GM12873 (cell line): ENCODE measurements around the gene ARFGAP3.

Experiments
- CTCF ChIP-seq: IDR thresholded peaks from 2 replicates; pipeline ENCODE4 v1.5.1; 2012; ENCODE audit warnings: low read depth, mild to moderate bottlenecking, moderate library complexity, low read length, control low read depth; ENCODE audit not compliant: insufficient read depth; ENCODE audit errors: missing control alignments

ARFGAP3 gene

GRCh38 chr22:42842658-42843370, 14.3 kb downstream of the ARFGAP3 start:
- TF ChIP-seq CTCF, result no peak

- TF ChIP-seq CTCF, result no peak
These were observed 15.6 kb downstream of the ARFGAP3 start for GRCh38 chr22:42841444-42841843.

- no peak for TF ChIP-seq CTCF
These were observed 19.5 kb downstream of the ARFGAP3 start for GRCh38 chr22:42837556-42837955.

GRCh38 chr22:42836026-42836425, 21.0 kb downstream of the ARFGAP3 start:
- TF ChIP-seq CTCF, result no peak

GRCh38 chr22:42834177-42834949, 22.7 kb downstream of the ARFGAP3 start:
- TF ChIP-seq CTCF, result no peak

- TF ChIP-seq CTCF, result no peak
These were observed 24.0 kb downstream of the ARFGAP3 start for GRCh38 chr22:42833104-42833503.

GRCh38 chr22:42831712-42832111, 25.4 kb downstream of the ARFGAP3 start:
- TF ChIP-seq CTCF, result no peak
